ENCODE results near the gene SHKBP1.

Gene SHKBP1

GRCh38 chr19:40613690-40614621 is 37.3 kb downstream of the SHKBP1 start:
- in situ Hi-C loops (cut with MboI; ENCODE audit: low sequenced_read_pairs), result no loop called here

GRCh38 chr19:40614622-40615411 is 38.1 kb downstream of the SHKBP1 start:
- in situ Hi-C loops (cut with MboI; ENCODE audit: low sequenced_read_pairs), result no loop called here

- in situ Hi-C loops (cut with MboI; ENCODE audit: low sequenced_read_pairs), result no loop called here
These were observed 39.5 kb downstream of the SHKBP1 start for GRCh38 chr19:40616178-40616577.

- in situ Hi-C loops (cut with MboI; ENCODE audit: low sequenced_read_pairs), result no loop called here
These were observed 40.3 kb downstream of the SHKBP1 start for GRCh38 chr19:40616941-40617340.

- in situ Hi-C loops (cut with MboI; ENCODE audit: low sequenced_read_pairs), result no loop called here
These were observed 41.3 kb downstream of the SHKBP1 start for GRCh38 chr19:40617961-40618360.

- in situ Hi-C loops (cut with MboI; ENCODE audit: low sequenced_read_pairs), result no loop called here
These were observed 42.9 kb downstream of the SHKBP1 start for GRCh38 chr19:40619333-40620160.

GRCh38 chr19:40620161-40620485 is 43.5 kb downstream of the SHKBP1 start:
- in situ Hi-C loops (cut with MboI; ENCODE audit: low sequenced_read_pairs), result no loop called here

- in situ Hi-C loops (cut with MboI; ENCODE audit: low sequenced_read_pairs), result no loop called here
These were observed 44.6 kb downstream of the SHKBP1 start for GRCh38 chr19:40621283-40621682.

- in situ Hi-C loops (cut with MboI; ENCODE audit: low sequenced_read_pairs), result no loop called here
These were observed 45.5 kb downstream of the SHKBP1 start for GRCh38 chr19:40621966-40622772.

- in situ Hi-C loops (cut with MboI; ENCODE audit: low sequenced_read_pairs), result no loop called here
These were observed 46.1 kb downstream of the SHKBP1 start for GRCh38 chr19:40622773-40623075.

- in situ Hi-C loops (cut with MboI; ENCODE audit: low sequenced_read_pairs), result no loop called here
These were observed 47.0 kb downstream of the SHKBP1 start for GRCh38 chr19:40623403-40624251.

GRCh38 chr19:40624369-40625153 is 47.9 kb downstream of the SHKBP1 start:
- in situ Hi-C loops (cut with MboI; ENCODE audit: low sequenced_read_pairs), result loop anchor here (25.0 kb wide), 1 partner anchor 312 kb away; no protein-coding TSS in a partner anchor

- in situ Hi-C loops (cut with MboI; ENCODE audit: low sequenced_read_pairs), result loop anchor here (25.0 kb wide), 1 partner anchor 313 kb away; no protein-coding TSS in a partner anchor
These were observed 48.9 kb downstream of the SHKBP1 start for GRCh38 chr19:40625406-40626120.

- in situ Hi-C loops (cut with MboI; ENCODE audit: low sequenced_read_pairs), result loop anchor here (25.0 kb wide), 1 partner anchor 315 kb away; no protein-coding TSS in a partner anchor
These were observed 50.2 kb downstream of the SHKBP1 start for GRCh38 chr19:40626918-40627317.

- in situ Hi-C loops (cut with MboI; ENCODE audit: low sequenced_read_pairs), result loop anchor here (25.0 kb wide), 1 partner anchor 315 kb away; no protein-coding TSS in a partner anchor
These were observed 51.0 kb downstream of the SHKBP1 start for GRCh38 chr19:40627486-40628279.

GRCh38 chr19:40629346-40629745 is 52.7 kb downstream of the SHKBP1 start:
- in situ Hi-C loops (cut with MboI; ENCODE audit: low sequenced_read_pairs), result loop anchor here (25.0 kb wide), 1 partner anchor 317 kb away; no protein-coding TSS in a partner anchor

All from HL-60/S4 treated with phorbol 12-myristate 13-acetate at 8.2 ng/mL for 4 days and 3 days (cell line).